Lung (tissue), 12 donors: ENCODE data around the gene TBATA. TPM values are rescaled to one million over a fixed set of nuclear protein-coding genes. Genes with fewer than 3 reads are reported as not detected.

ENCODE experiments used
- ATAC-seq: fragments of 200-7000 bp; cut with Tn5 transposase; one replicate; pipeline ENCODE4 v1.9.1; 2020; ENCODE audit warnings: moderate number of reproducible peaks; ENCODE audit not compliant: insufficient read depth, low FRiP score
- DNase-seq, 3 donors: peaks; one replicate each; pipeline ENCODE4 v3.0.0-alpha.2; 2013 to 2017
- H3K27ac ChIP-seq, 2 donors: one replicate each; pipeline ENCODE4 v1.5.1; 2013; ENCODE audit warnings: mild to moderate bottlenecking in 2 of 2, moderate library complexity in 2 of 2, control low read depth in 1 of 2, inconsistent platforms in 1 of 2, low read depth in 1 of 2, low read length in 1 of 2
- H3K27me3 ChIP-seq, 3 donors: one replicate each; pipeline ENCODE4 v1.5.1; 2013; ENCODE audit warnings: low read length in 2 of 3; ENCODE audit not compliant: control insufficient read depth in 3 of 3, insufficient read depth in 3 of 3
- H3K36me3 ChIP-seq, 4 donors: one replicate each; pipeline ENCODE4 v1.5.1; 2013; ENCODE audit warnings: low read length in 4 of 4, mild to moderate bottlenecking in 1 of 4, moderate library complexity in 1 of 4; ENCODE audit not compliant: control insufficient read depth in 4 of 4, insufficient read depth in 4 of 4
- H3K4me1 ChIP-seq, 5 donors: one replicate each; pipeline ENCODE4 v1.5.1; 2013; ENCODE audit warnings: low read length in 5 of 5, mild to moderate bottlenecking in 2 of 5, moderate library complexity in 1 of 5; ENCODE audit not compliant: control insufficient read depth in 5 of 5, insufficient read depth in 5 of 5
- H3K4me3 ChIP-seq: one replicate; pipeline ENCODE4 v1.5.1; 2013; ENCODE audit warnings: mild to moderate bottlenecking, control low read depth, moderate library complexity
- H3K9ac ChIP-seq, 2 donors: one replicate each; pipeline ENCODE4 v1.5.1; 2013; ENCODE audit warnings: low read length in 2 of 2, control low read depth in 1 of 2; ENCODE audit not compliant: insufficient read depth in 1 of 2
- H3K9me3 ChIP-seq, 4 donors: one replicate each; pipeline ENCODE4 v1.5.1; 2013; ENCODE audit warnings: low read length in 3 of 4, mild to moderate bottlenecking in 1 of 4, moderate library complexity in 1 of 4; ENCODE audit not compliant: control insufficient read depth in 4 of 4, insufficient read depth in 3 of 4
- CTCF ChIP-seq: IDR thresholded peaks from 2 replicates; pipeline ENCODE4 v1.5.1; 2012; ENCODE audit warnings: mild to moderate bottlenecking; ENCODE audit errors: control extremely low read depth, extremely low read depth
- WGBS, 2 donors: extraction: QIAGEN DNeasy Blood & Tissue Kit; methylation state at CpG; one replicate each; pipeline ENCODE4 v1.1.7; 2013; 5-methylcytosine and 5-hydroxymethylcytosine counted together
- polyA plus RNA-seq, 2 donors: library from polyadenylated mRNA; stranded (reverse); fragments of 200-250 nt; gene quantifications; one replicate each; pipeline ENCODE4 v1.2.1, GENCODE V29; 2013
- total RNA-seq, 2 donors: library from RNA; depleted of rRNA in 1 of 2; stranded (reverse); fragments of >200 nt in 1 of 2; gene quantifications; one replicate each; pipeline ENCODE4 v1.2.1, GENCODE V29; 2014 to 2021
- donor health status: control.
- donor health status: control.
- donor health status: Bipolar disorder and iron deficiency.
- donor health status: healthy.
- donor health status: DM: yes; HTN: yes; CAD: no.

Gene TBATA
- total and polyA plus RNA-seq, 4 donors: not detected

GRCh38 chr10:70816220-70816894 lies 31.2 kb upstream of the TBATA start:
- H3K9me3 ChIP-seq: no peaks in the 10 kb centered on the region
- no peaks in the 10 kb centered on the region for H3K27me3 ChIP-seq
- H3K9ac ChIP-seq: peak overlapping the region in 1 of 2 donors; percentile 76
- peaks cover 0 to 4% (median 3%) of the 10 kb centered on the region in 4 donors for H3K36me3 ChIP-seq
- ATAC-seq (peak; percentile 72), DNase-seq (peak; percentile 77 to 91 (median 89))
- H3K4me3 ChIP-seq: peak overlapping the region; percentile 87
- no peak for TF ChIP-seq CTCF
- H3K4me1 ChIP-seq: peaks cover 0 to 13% (median 4%) of the 10 kb centered on the region in 5 donors
- 1 to 2% methylated on average over 34 to 43 of the region's 43 CpGs for WGBS, 2 donors
- peak overlapping the region; percentile 89 to 95 for H3K27ac ChIP-seq

GRCh38 chr10:70815504-70816219 lies 30.5 kb upstream of the TBATA start, which contains the start of gene SGPL1:
TSS of gene SGPL1 (plus strand) at chr10:70815948. CDS start at chr10:70816854, 906 bp downstream.
- peak; percentile 97 for ATAC-seq
- H3K27ac ChIP-seq: peak within 1 kb of the TSS; percentile 89 to 95
- no peaks in the 10 kb centered on the region for H3K9me3 ChIP-seq
- peaks cover 0 to 10% (median 0%) of the 10 kb centered on the region in 5 donors for H3K4me1 ChIP-seq
- no peaks in the 10 kb centered on the region for H3K27me3 ChIP-seq
- H3K36me3 ChIP-seq: peaks cover 0 to 4% (median 0%) of the 10 kb centered on the region in 4 donors
- DNase-seq: peak; percentile 87 to 91 (median 88)
- peak within 1 kb of the TSS; percentile 87 for H3K4me3 ChIP-seq
- WGBS, 2 donors: 2 to 3% methylated on average over 46 to 58 of the region's 58 CpGs
- TF ChIP-seq CTCF: peak; percentile 98
- H3K9ac ChIP-seq: peak within 1 kb of the TSS; percentile 33 to 76

GRCh38 chr10:70814126-70814525 lies 28.9 kb upstream of the TBATA start:
- no peak overlapping the region for H3K27ac ChIP-seq
- no peak for ATAC-seq
- no peak overlapping the region for H3K4me3 ChIP-seq
- H3K27me3 ChIP-seq: no peaks in the 10 kb centered on the region
- WGBS, 2 donors: 79 to 90% methylated on average over 4 of the region's 4 CpGs
- no peak for TF ChIP-seq CTCF
- no peak for DNase-seq
- no peaks in the 10 kb centered on the region for H3K9me3 ChIP-seq
- H3K36me3 ChIP-seq: peaks cover 0 to 3% (median 0%) of the 10 kb centered on the region in 4 donors
- peaks cover 0 to 10% (median under 1%) of the 10 kb centered on the region in 5 donors for H3K4me1 ChIP-seq
- H3K9ac ChIP-seq: no peak overlapping the region
